Memory B cell (primary cell): ENCODE results near the gene LUC7L2.
"Not testable (repeated sequence)": the region's sequence is repeated elsewhere in the genome, so short reads cannot be mapped to it uniquely, and the experiment has no call there.

ENCODE experiments used
- ATAC-seq: fragments of 150-1000 bp; cut with Tn5 transposase; 2 replicates; pipeline ENCODE4 v1.10.0; 2021; ENCODE audit warnings: low read depth, mild to moderate bottlenecking, moderate library complexity
- DNase-seq, 2 donors: peaks; one replicate each; pipeline ENCODE4 v3.0.0; 2022; ENCODE audit warnings: low spot score in 2 of 2
- H3K27ac Mint-ChIP-seq: one replicate; pipeline ENCODE4 v1.8.0; 2022; ENCODE audit warnings: mild to moderate bottlenecking, moderate library complexity, mixed read lengths
- H3K27me3 Mint-ChIP-seq: one replicate; pipeline ENCODE4 v1.8.0; 2022; ENCODE audit warnings: mixed read lengths
- H3K36me3 Mint-ChIP-seq: one replicate; pipeline ENCODE4 v1.8.0; 2022; ENCODE audit warnings: mild to moderate bottlenecking, mixed read lengths
- H3K4me1 Mint-ChIP-seq: one replicate; pipeline ENCODE4 v1.8.0; 2022; ENCODE audit warnings: mixed read lengths
- H3K4me3 Mint-ChIP-seq: one replicate; pipeline ENCODE4 v1.8.0; 2022; ENCODE audit warnings: mild to moderate bottlenecking, moderate library complexity, mixed read lengths
- H3K9me3 Mint-ChIP-seq: one replicate; pipeline ENCODE4 v1.8.0; 2022; ENCODE audit warnings: mixed read lengths

Gene LUC7L2

GRCh38 chr7:139427788-139428187 lies 68.1 kb downstream of the LUC7L2 start:
- no peak overlapping the region for H3K4me3 Mint-ChIP-seq
- no peaks in the 10 kb centered on the region for H3K4me1 Mint-ChIP-seq
- H3K9me3 Mint-ChIP-seq = no peaks in the 10 kb centered on the region
- peak overlapping the region; percentile 58 for H3K27ac Mint-ChIP-seq
- no peaks in the 10 kb centered on the region for H3K27me3 Mint-ChIP-seq
- no peak for ATAC-seq
- DNase-seq = no peak
- peaks cover 4% of the 10 kb centered on the region for H3K36me3 Mint-ChIP-seq

GRCh38 chr7:139429735-139430134 lies 70.0 kb downstream of the LUC7L2 start:
- H3K27ac Mint-ChIP-seq, H3K36me3 Mint-ChIP-seq, ATAC-seq, H3K4me3 Mint-ChIP-seq, H3K27me3 Mint-ChIP-seq, DNase-seq, H3K4me1 Mint-ChIP-seq, H3K9me3 Mint-ChIP-seq: not testable (repeated sequence)

- H3K4me3 Mint-ChIP-seq = no peak overlapping the region
- H3K36me3 Mint-ChIP-seq = peaks cover 3% of the 10 kb centered on the region
- no peak overlapping the region for H3K27ac Mint-ChIP-seq
- no peaks in the 10 kb centered on the region for H3K27me3 Mint-ChIP-seq
- no peak for ATAC-seq
- H3K9me3 Mint-ChIP-seq = no peaks in the 10 kb centered on the region
- no peak for DNase-seq
- H3K4me1 Mint-ChIP-seq = peaks cover 3% of the 10 kb centered on the region
Measured at GRCh38 chr7:139430443-139430842, 70.7 kb downstream of the LUC7L2 start.

GRCh38 chr7:139431010-139431409 lies 71.3 kb downstream of the LUC7L2 start:
- ATAC-seq (no peak), DNase-seq (no peak)
- H3K27me3 Mint-ChIP-seq = no peaks in the 10 kb centered on the region
- H3K4me3 Mint-ChIP-seq = no peak overlapping the region
- peaks cover 5% of the 10 kb centered on the region for H3K36me3 Mint-ChIP-seq
- no peak overlapping the region for H3K27ac Mint-ChIP-seq
- peaks cover 3% of the 10 kb centered on the region for H3K4me1 Mint-ChIP-seq
- no peaks in the 10 kb centered on the region for H3K9me3 Mint-ChIP-seq

GRCh38 chr7:139431459-139431858 lies 71.8 kb downstream of the LUC7L2 start:
- Mint-ChIP-seq H3K27me3 (no peaks in the 10 kb centered on the region), H3K36me3 (peaks cover 5% of the 10 kb centered on the region), H3K9me3 (no peaks in the 10 kb centered on the region), H3K27ac (no peak overlapping the region), H3K4me1 (peaks cover 3% of the 10 kb centered on the region), H3K4me3 (no peak overlapping the region)
- ATAC-seq = no peak
- no peak for DNase-seq

- Mint-ChIP-seq H3K36me3 (peaks cover 6% of the 10 kb centered on the region), H3K4me3 (no peak overlapping the region), H3K4me1 (peaks cover 3% of the 10 kb centered on the region), H3K27me3 (no peaks in the 10 kb centered on the region), H3K9me3 (no peaks in the 10 kb centered on the region), H3K27ac (no peak overlapping the region)
- DNase-seq = no peak
- no peak for ATAC-seq
Measured at GRCh38 chr7:139436806-139437205, 77.1 kb downstream of the LUC7L2 start.

- H3K4me3 Mint-ChIP-seq = no peak overlapping the region
- H3K9me3 Mint-ChIP-seq = no peaks in the 10 kb centered on the region
- H3K36me3 Mint-ChIP-seq = peaks cover 6% of the 10 kb centered on the region
- no peaks in the 10 kb centered on the region for H3K27me3 Mint-ChIP-seq
- H3K4me1 Mint-ChIP-seq = peaks cover under 1% of the 10 kb centered on the region
- DNase-seq (no peak), ATAC-seq (no peak)
- no peak overlapping the region for H3K27ac Mint-ChIP-seq
Measured at GRCh38 chr7:139439375-139439774, 79.7 kb downstream of the LUC7L2 start.

- Mint-ChIP-seq H3K9me3 (no peaks in the 10 kb centered on the region), H3K27ac (no peak overlapping the region), H3K4me1 (no peaks in the 10 kb centered on the region), H3K4me3 (no peak overlapping the region), H3K27me3 (no peaks in the 10 kb centered on the region), H3K36me3 (peaks cover 3% of the 10 kb centered on the region)
- DNase-seq (no peak), ATAC-seq (no peak)
Measured at GRCh38 chr7:139441961-139442360, 82.3 kb downstream of the LUC7L2 start.

GRCh38 chr7:139446051-139446890 lies 86.6 kb downstream of the LUC7L2 start:
- DNase-seq (no peak), ATAC-seq (no peak)
- Mint-ChIP-seq H3K4me3 (no peak overlapping the region), H3K36me3 (no peaks in the 10 kb centered on the region), H3K4me1 (no peaks in the 10 kb centered on the region), H3K27me3 (no peaks in the 10 kb centered on the region), H3K27ac (no peak overlapping the region), H3K9me3 (no peaks in the 10 kb centered on the region)

- ATAC-seq (no peak), DNase-seq (no peak)
- Mint-ChIP-seq H3K27ac (no peak overlapping the region), H3K4me3 (no peak overlapping the region), H3K4me1 (no peaks in the 10 kb centered on the region), H3K36me3 (no peaks in the 10 kb centered on the region), H3K9me3 (no peaks in the 10 kb centered on the region), H3K27me3 (no peaks in the 10 kb centered on the region)
Measured at GRCh38 chr7:139450851-139451250, 91.2 kb downstream of the LUC7L2 start.

- no peak for ATAC-seq
- Mint-ChIP-seq H3K27ac (no peak overlapping the region), H3K36me3 (no peaks in the 10 kb centered on the region), H3K27me3 (no peaks in the 10 kb centered on the region), H3K9me3 (no peaks in the 10 kb centered on the region), H3K4me1 (no peaks in the 10 kb centered on the region), H3K4me3 (no peak overlapping the region)
- no peak for DNase-seq
Measured at GRCh38 chr7:139451638-139452037, 91.9 kb downstream of the LUC7L2 start.

GRCh38 chr7:139452958-139453672 lies 93.4 kb downstream of the LUC7L2 start:
- no peaks in the 10 kb centered on the region for H3K27me3 Mint-ChIP-seq
- DNase-seq = no peak
- H3K4me3 Mint-ChIP-seq = no peak overlapping the region
- H3K36me3 Mint-ChIP-seq = no peaks in the 10 kb centered on the region
- H3K27ac Mint-ChIP-seq = no peak overlapping the region
- no peaks in the 10 kb centered on the region for H3K9me3 Mint-ChIP-seq
- no peaks in the 10 kb centered on the region for H3K4me1 Mint-ChIP-seq
- ATAC-seq = no peak

- no peaks in the 10 kb centered on the region for H3K36me3 Mint-ChIP-seq
- ATAC-seq (no peak), DNase-seq (no peak)
- no peaks in the 10 kb centered on the region for H3K27me3 Mint-ChIP-seq
- no peaks in the 10 kb centered on the region for H3K9me3 Mint-ChIP-seq
- H3K4me1 Mint-ChIP-seq = no peaks in the 10 kb centered on the region
- H3K27ac Mint-ChIP-seq = no peak overlapping the region
- H3K4me3 Mint-ChIP-seq = no peak overlapping the region
Measured at GRCh38 chr7:139453673-139454321, 94.1 kb downstream of the LUC7L2 start.

- ATAC-seq (no peak), DNase-seq (no peak)
- Mint-ChIP-seq H3K4me1 (no peaks in the 10 kb centered on the region), H3K27ac (no peak overlapping the region), H3K36me3 (no peaks in the 10 kb centered on the region), H3K9me3 (no peaks in the 10 kb centered on the region), H3K27me3 (no peaks in the 10 kb centered on the region), H3K4me3 (no peak overlapping the region)
Measured at GRCh38 chr7:139455789-139456188, 96.1 kb downstream of the LUC7L2 start.
